ENCODE results near the gene CA5B. TPM values are rescaled to one million over a fixed set of nuclear protein-coding genes. Genes with fewer than 3 reads are reported as not detected.

Gene CA5B
- total RNA-seq, 1 donor from 2014 or later, result 35.9 TPM

Other genes starting within 250 kb of the CA5B start
- 36.1 TPM for gene PIR, start 244.9 kb upstream of the CA5B start, total RNA-seq
- gene BMX, start 237.5 kb upstream of the CA5B start, total RNA-seq, result 4.2 TPM
- gene ACE2, start 137.3 kb upstream of the CA5B start, total RNA-seq, result not detected
- 0.45 TPM for gene CLTRN, start 73.5 kb upstream of the CA5B start, total RNA-seq
- 17.7 TPM for gene ZRSR2, start 52.2 kb downstream of the CA5B start, total RNA-seq
- 71.9 TPM for gene AP1S2, start 116.5 kb downstream of the CA5B start, total RNA-seq

All from sciatic nerve (tissue), 1 donor.